GM20431 (cell line): ENCODE data around the gene ADAMTS6.

Experiments
- in situ Hi-C: fragments of 300-500 bp; cut with MseI, MboI; formaldehyde crosslinking; loops from one replicate; pipeline ENCODE4 v1.15.0; 2020; ENCODE audit warnings: low sequenced_read_pairs; ENCODE audit not compliant: unreplicated experiment

The ADAMTS6 gene

GRCh38 chr5:65481635-65482295 lies at the start of gene ADAMTS6:
ADAMTS6 (minus strand) TSS chr5:65481920; CDS start chr5:65473673, 8,247 bp downstream.
- in situ Hi-C loops, result loop anchor here (25.0 kb wide), 1 partner anchor 669 kb away; no protein-coding TSS in a partner anchor

DNA sequence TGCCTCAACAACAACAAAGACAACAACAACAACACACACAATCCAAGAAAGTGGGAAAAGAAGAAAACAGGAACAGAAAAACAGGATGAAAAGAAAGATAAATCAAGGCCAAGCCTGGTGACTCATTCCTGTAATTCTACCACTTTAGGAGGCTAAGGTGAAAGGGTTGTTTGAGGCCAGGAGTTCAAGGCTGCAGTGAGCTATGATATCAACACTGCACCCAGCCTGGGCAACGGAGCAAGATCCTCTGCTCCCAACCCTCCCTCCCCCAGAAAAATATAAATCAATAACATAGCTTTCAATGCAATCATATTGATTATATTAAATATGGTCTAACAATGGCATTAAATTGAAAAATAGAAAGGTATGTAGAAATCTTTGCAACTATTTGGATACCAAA lies 49.2 kb upstream of the ADAMTS6 start:
- in situ Hi-C loops, result no loop called here

- in situ Hi-C loops, result no loop called here
These were observed 44.0 kb upstream of the ADAMTS6 start for GRCh38 chr5:65525726-65526125.

- in situ Hi-C loops, result no loop called here
These were observed 30.6 kb upstream of the ADAMTS6 start for GRCh38 chr5:65512170-65512937.

GRCh38 chr5:65508978-65509377 lies 27.3 kb upstream of the ADAMTS6 start:
- in situ Hi-C loops, result no loop called here

DNA sequence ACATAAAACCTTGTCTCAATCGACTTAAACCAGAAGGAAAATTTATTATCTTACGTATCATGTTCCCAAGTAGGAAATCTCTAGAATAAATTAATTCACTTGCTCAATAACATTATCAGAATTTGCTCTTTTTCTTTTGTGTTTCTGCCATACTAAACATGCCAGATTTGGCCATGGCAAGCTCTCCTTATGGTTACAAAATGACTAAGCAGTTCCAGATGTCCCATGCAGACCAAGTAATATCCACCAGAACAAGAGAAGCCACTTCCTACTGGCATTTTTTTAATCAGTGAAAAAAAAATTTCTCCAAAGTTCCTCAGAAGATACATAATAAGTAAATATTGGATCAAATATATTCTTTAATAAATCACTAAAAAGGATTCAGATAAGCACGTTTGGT lies 25.2 kb upstream of the ADAMTS6 start:
- in situ Hi-C loops, result no loop called here

- in situ Hi-C loops, result loop anchor here (25.0 kb wide), 1 partner anchor 677 kb away; no protein-coding TSS in a partner anchor
These were observed 7.4 kb upstream of the ADAMTS6 start for GRCh38 chr5:65489119-65489518.

- in situ Hi-C loops, result loop anchor here (25.0 kb wide), 1 partner anchor 676 kb away; no protein-coding TSS in a partner anchor
These were observed 6.4 kb upstream of the ADAMTS6 start for GRCh38 chr5:65488038-65488687.

DNA sequence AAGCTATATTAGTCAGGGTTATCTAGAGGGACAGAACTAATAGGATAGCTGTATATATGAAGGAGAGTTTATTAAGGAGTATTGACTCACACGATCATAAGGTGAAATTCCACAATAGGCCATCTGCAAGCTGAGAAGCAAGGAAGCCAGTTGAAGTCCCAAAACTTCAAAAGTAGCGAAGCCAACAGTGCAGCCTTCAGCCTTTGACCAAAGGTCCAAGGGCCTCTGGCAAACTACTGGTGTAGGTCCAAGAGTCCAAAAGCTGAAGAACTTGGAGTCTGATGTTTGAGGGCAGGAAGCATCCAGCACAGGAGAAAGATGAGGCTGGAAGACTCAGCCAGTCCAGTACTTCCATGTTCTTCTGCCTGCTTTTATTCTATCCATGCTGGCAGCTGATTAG lies 5.1 kb upstream of the ADAMTS6 start:
- in situ Hi-C loops, result loop anchor here (25.0 kb wide), 1 partner anchor 675 kb away; no protein-coding TSS in a partner anchor

DNA sequence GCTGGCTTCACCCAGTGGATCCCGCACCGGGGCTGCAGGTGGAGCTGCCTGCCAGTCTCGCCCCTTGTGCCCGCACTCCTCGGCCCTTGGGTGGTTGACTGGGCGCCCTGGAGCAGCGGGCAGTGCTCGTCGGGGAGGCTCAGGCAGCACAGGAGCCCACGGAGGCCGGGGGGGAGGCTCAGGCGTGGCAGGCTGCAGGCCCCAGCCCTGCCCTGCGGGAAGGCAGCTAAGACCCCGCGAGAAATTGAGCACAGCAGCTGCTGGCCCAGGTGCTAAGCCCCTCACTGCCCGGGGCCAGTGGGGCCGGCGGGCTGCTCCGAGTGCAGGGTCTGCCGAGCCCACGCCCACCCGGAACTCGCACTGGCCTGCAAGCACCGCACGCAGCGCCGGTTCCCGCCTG lies 3.7 kb upstream of the ADAMTS6 start:
- in situ Hi-C loops, result loop anchor here (25.0 kb wide), 1 partner anchor 673 kb away; no protein-coding TSS in a partner anchor

GRCh38 chr5:65483546-65484346 lies 2.0 kb upstream of the ADAMTS6 start:
- in situ Hi-C loops, result loop anchor here (25.0 kb wide), 1 partner anchor 671 kb away; no protein-coding TSS in a partner anchor

DNA sequence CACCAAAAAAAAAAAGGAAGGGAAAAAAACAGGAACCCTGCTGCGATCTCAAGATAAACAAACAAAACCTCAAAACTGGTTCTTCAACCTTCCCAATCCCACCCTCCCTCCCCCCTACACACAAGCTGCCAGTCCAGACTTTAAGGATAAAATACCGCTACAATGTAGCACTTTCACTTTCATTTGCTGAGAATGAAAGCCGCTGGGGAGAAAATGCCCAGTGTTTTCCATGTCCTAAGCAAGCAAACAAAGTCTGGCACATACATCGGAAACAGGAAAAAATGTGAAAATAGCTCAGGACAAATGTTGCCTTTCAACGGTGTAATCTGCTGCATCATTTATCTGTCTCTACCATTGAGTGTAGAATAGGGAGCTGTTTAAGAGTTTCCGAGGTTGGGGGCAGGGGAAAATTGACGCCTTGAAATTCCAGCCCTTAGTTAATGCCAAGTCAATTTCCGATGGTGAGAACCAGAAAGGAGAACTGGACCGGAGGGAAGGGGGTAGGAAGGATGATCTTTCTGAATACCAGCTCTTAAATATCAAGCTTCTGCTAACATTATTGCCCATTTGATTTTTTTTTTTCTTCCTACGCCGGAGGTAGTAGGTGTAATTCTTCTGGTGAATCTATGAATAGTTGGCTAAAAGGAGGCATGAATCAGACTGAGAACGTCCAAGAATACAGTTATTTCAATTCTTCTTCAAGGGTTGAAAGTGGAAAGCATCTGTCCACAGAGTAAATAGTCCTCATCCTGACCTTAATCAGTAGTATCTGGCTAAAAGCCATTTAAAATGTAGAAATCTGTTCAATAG lies 1.2 kb upstream of the ADAMTS6 start:
- in situ Hi-C loops, result loop anchor here (25.0 kb wide), 1 partner anchor 671 kb away; no protein-coding TSS in a partner anchor

- in situ Hi-C loops, result loop anchor here (25.0 kb wide), 1 partner anchor 670 kb away; no protein-coding TSS in a partner anchor
These were observed 596 bp upstream of the ADAMTS6 start for GRCh38 chr5:65482296-65482735.

GRCh38 chr5:65481171-65481581 lies 544 bp downstream of the ADAMTS6 start:
- in situ Hi-C loops, result loop anchor here (25.0 kb wide), 1 partner anchor 669 kb away; no protein-coding TSS in a partner anchor

DNA sequence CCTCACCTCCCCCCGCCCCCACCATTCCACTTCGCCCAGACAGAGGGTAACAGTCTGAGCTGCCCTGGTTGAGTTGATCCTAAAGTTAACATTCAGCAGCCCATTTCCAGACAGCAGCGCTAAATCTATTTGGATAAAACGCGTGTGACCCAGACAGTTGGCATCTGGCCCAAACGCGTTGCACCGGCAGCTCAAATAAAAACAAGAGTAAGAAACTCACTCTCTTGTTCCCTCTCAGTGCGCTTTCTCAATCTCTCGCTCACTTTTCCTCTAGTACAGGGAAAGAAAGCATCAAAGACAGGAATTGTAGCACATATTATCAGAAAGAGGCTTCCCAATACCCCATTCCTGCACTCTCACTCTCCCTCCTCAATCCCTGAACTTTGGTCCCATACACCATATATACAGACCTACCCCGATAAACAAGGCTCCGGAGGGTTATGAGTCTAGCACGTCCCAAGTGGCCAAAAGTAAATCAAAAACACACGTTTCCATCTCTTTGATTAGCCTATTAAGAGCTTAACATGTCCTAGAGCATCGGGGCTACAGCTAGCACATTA lies 1.3 kb downstream of the ADAMTS6 start:
- in situ Hi-C loops, result loop anchor here (25.0 kb wide), 1 partner anchor 668 kb away; no protein-coding TSS in a partner anchor

GRCh38 chr5:65479527-65479926 lies 2.2 kb downstream of the ADAMTS6 start:
- in situ Hi-C loops, result loop anchor here (25.0 kb wide), 1 partner anchor 667 kb away; no protein-coding TSS in a partner anchor

- in situ Hi-C loops, result loop anchor here (25.0 kb wide), 1 partner anchor 666 kb away; no protein-coding TSS in a partner anchor
These were observed 3.4 kb downstream of the ADAMTS6 start for GRCh38 chr5:65478336-65478735.

DNA sequence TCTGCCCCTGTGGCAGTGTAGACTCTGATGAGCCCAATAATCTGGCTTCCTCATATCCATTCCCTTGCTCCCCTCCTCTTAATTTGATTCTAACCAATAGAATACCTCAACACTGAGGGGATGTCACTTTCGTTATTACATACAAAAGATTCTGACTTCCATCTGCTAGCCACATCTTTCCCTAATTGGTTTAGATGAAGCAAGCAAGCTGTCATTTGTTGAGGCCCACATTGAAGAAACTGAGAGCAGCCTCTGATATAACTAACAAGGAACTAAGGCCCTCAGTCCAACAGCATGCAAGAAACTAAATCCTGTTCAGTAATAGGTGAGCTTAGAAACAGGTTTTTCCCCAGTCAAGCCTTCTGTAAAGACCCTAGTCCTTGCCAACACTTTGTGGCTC lies 5.8 kb downstream of the ADAMTS6 start:
- in situ Hi-C loops, result loop anchor here (25.0 kb wide), 1 partner anchor 664 kb away; no protein-coding TSS in a partner anchor
